Heart right ventricle (tissue), 16 donors: ENCODE measurements around the gene MEX3A. TPM values are rescaled to one million over a fixed set of nuclear protein-coding genes. Genes with fewer than 3 reads are reported as not detected.

ENCODE experiments used
- ATAC-seq, 8 donors: fragments of 200-7000 bp; cut with Tn5 transposase; one replicate each; pipeline ENCODE4 v1.9.1; 2020; ENCODE audit warnings: mild to moderate bottlenecking in 8 of 8, moderate library complexity in 8 of 8, moderate number of reproducible peaks in 1 of 8
- DNase-seq, 2 donors: peaks; one replicate each; pipeline ENCODE4 v3.0.0-alpha.2; 2020
- H3K27ac ChIP-seq, 10 donors: fragments of 200-600 bp; sonication (generic) in 2 of 10; one replicate each; pipeline versions ENCODE4 v1.5.0 to v1.8.0; 2020 to 2022; ENCODE audit warnings: mild to moderate bottlenecking in 3 of 10
- H3K27me3 ChIP-seq, 7 donors: fragments of 200-600 bp; one replicate each; pipeline ENCODE4 v1.8.0; 2021 to 2022; ENCODE audit warnings: mild to moderate bottlenecking in 2 of 7
- H3K36me3 ChIP-seq, 9 donors: fragments of 200-600 bp; sonication (generic) in 1 of 9; one replicate each; pipeline versions ENCODE4 v1.5.0 to v1.8.0; 2020 to 2022; ENCODE audit warnings: mild to moderate bottlenecking in 2 of 9
- H3K4me1 ChIP-seq, 9 donors: fragments of 200-600 bp; sonication (generic) in 1 of 9; one replicate each; pipeline versions ENCODE4 v1.5.0 to v1.8.0; 2020 to 2022; ENCODE audit warnings: mild to moderate bottlenecking in 4 of 9
- H3K4me3 ChIP-seq, 10 donors: fragments of 200-600 bp; sonication (generic) in 2 of 10; one replicate each; pipeline versions ENCODE4 v1.5.0 to v1.8.0; 2020 to 2022; ENCODE audit warnings: mild to moderate bottlenecking in 7 of 10, moderate library complexity in 2 of 10
- H3K9me3 ChIP-seq, 11 donors: fragments of 200-600 bp in 10 of 11; sonication (generic) in 2 of 11; one replicate each; pipeline versions ENCODE4 v1.5.0 to v1.8.0; 2013 to 2022; ENCODE audit warnings: mild to moderate bottlenecking in 2 of 11, control low read depth in 1 of 11, moderate library complexity in 1 of 11
- WGBS, 2 donors: extraction: QIAGEN DNeasy Blood & Tissue Kit; methylation state at CpG; one replicate each; pipeline ENCODE4 v1.1.7; 2013; ENCODE audit warnings: inconsistent platforms in 1 of 2; 5-methylcytosine and 5-hydroxymethylcytosine counted together
- intact Hi-C, 10 donors: fragments of 100-400 bp; cut with DNase I; formaldehyde crosslinking; loops; one replicate each; pipeline versions ENCODE4 v1.11.1 to v1.14.2; 2022
- long read RNA-seq, 3 donors: library from polyadenylated mRNA; unstranded; transcript quantifications; one replicate each; pipeline ENCODE4 v2.0.0, GENCODE V29; 2020 to 2021
- polyA plus RNA-seq, 2 donors: library from polyadenylated mRNA; stranded (reverse); fragments of 200-250 nt; gene quantifications; one replicate each; pipeline ENCODE4 v1.2.3, GENCODE V29; 2013
- total RNA-seq, 10 donors: library from RNA; stranded (reverse); fragmentation: NEBNext Ultra II Directional in 3 of 10; extraction: Animal tissue kit (Norgen Biotek cat#: 25700) in 3 of 10; gene quantifications; one replicate each; pipeline versions ENCODE4 v1.2.1 to v1.2.4, GENCODE V29; 2021 to 2023
- TF ChIP-seq, protein P1 (sequence below), 9 donors: fragments of 200-600 bp; sonication (generic) in 2 of 9; IDR thresholded peaks; one replicate each; pipeline versions ENCODE4 v1.5.0 to v1.8.0; 2021 to 2022; ENCODE audit warnings: antibody characterized with exemption in 9 of 9, mild to moderate bottlenecking in 5 of 9, moderate library complexity in 1 of 9
- donor health status: Arrhythmogenic right ventricular cardiomyopathy.
- donor health status: ischemic (EF 13 %, LVEDD 7.1; RV severe dilation, severe dysfunction).
- donor health status: healthy with polysubstance abuse.
- donor health status: DM: no; HTN: yes; CAD: no.
- donor health status: DM: no; HTN: no; CAD: no.
- donor health status: ischemic (EF 25% LVEDD 6.9; RV normal size, moderate dysfunction).
- donor health status: ischemic (EF 25% LVEDD 5.7; RV mildly dilated, moderate dysfunction).
- donor health status: healthy.
- donor health status: DM: yes; HTN: yes; CAD: no.
- donor health status: Ischemic cardiomyopathy.
- donor health status: ischemic (EF 35%, LVEDD 5.7; RV mildly dilated, moderate dysfunction).
- donor health status: nonischemic (EF 11% LVEDD 7.7; RV severe dilation, severe dysfunction).
- donor health status: DM: yes; HTN: yes; CAD: no.
- donor health status: PGD.
- donor health status: ischemic (EF 29% LVEDD 5.4; RV normal size, mild dysfunction).
- donor health status: nonischemic (EF 23%, LVEDD 6.1; RV moderate dilation, normal function).

Gene MEX3A, protein sequence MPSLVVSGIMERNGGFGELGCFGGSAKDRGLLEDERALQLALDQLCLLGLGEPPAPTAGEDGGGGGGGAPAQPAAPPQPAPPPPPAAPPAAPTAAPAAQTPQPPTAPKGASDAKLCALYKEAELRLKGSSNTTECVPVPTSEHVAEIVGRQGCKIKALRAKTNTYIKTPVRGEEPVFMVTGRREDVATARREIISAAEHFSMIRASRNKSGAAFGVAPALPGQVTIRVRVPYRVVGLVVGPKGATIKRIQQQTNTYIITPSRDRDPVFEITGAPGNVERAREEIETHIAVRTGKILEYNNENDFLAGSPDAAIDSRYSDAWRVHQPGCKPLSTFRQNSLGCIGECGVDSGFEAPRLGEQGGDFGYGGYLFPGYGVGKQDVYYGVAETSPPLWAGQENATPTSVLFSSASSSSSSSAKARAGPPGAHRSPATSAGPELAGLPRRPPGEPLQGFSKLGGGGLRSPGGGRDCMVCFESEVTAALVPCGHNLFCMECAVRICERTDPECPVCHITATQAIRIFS
- total RNA-seq, result under 1 TPM; 0.09 to 0.31 (median 0.19) TPM
- polyA plus RNA-seq, result under 1 TPM; 0.17 to 0.29 TPM
- long read RNA-seq, donor 1, partial matches to known transcripts, result 0 of 1 reads
- long read RNA-seq, donor 1, other reads (novel, unspliced or antisense), result 1 of 1 reads
- long read RNA-seq, donor 2, partial matches to known transcripts, result 0 of 1 reads
- long read RNA-seq, donor 2, other reads (novel, unspliced or antisense), result 1 of 1 reads
- long read RNA-seq, donor 3, result 0 reads

DNA sequence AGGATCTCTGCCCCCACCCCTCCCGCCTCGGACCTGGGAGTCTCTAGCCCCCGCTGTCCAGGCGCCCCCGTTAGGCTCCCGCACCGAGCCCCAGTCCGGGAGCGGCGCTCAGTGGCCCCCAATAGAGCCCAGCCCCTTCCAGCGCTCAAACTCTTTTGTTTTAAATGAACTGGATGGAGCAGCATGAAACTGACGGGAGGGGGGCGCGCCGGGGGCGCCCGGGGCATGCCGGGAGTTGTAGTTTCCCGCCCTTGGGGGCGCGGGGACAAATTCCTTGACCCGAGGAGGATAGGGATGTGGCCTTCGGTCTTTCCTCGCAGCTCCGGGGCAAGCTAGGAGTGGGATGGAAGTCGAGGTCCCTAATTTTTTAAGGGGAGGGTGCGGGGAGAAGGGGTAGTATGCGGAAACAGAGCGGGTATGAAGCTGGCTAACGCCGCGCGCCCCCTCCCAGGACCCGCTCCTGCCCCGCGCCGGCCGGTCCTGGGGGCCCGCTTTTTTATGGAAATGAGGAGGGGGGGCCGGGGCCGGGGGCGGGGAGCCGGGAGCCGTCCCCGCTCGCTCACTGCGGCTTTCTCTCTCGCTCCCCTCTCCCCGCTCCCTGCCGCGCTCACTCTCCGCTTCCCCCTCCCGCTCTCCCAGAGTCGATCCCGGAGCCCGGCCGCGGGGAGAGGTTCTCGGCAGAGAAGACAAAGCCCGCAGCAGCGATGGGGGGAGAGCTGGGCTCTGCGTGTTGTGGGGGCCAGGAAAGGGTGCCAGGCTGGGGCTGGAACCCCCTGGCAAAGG, at the start of gene MEX3A:
TSS of gene MEX3A (minus strand) at position 157 of the 783 bp plus-strand sequence. CDS start 467 bp downstream, outside the sequence.
- Histone ChIP-seq H3K4me3 (peak within 1 kb of the TSS; percentile 67 to 90 (median 79)), H3K27ac (peak within 1 kb of the TSS in 7 of 10 donors; percentile 6 to 73 (median 58)), H3K36me3 (no peaks in the 10 kb centered on the region), H3K27me3 (peaks cover 0 to 31% (median 0%) of the 10 kb centered on the region in 7 donors), H3K9me3 (no peaks in the 10 kb centered on the region), H3K4me1 (peaks cover 4 to 40% (median 23%) of the 10 kb centered on the region in 9 donors)
- DNase-seq, result peak; percentile 76 to 78
- 0 to 1% methylated on average over 50 to 62 of the region's 62 CpGs for WGBS, 2 donors
- TF ChIP-seq, protein P1, sequence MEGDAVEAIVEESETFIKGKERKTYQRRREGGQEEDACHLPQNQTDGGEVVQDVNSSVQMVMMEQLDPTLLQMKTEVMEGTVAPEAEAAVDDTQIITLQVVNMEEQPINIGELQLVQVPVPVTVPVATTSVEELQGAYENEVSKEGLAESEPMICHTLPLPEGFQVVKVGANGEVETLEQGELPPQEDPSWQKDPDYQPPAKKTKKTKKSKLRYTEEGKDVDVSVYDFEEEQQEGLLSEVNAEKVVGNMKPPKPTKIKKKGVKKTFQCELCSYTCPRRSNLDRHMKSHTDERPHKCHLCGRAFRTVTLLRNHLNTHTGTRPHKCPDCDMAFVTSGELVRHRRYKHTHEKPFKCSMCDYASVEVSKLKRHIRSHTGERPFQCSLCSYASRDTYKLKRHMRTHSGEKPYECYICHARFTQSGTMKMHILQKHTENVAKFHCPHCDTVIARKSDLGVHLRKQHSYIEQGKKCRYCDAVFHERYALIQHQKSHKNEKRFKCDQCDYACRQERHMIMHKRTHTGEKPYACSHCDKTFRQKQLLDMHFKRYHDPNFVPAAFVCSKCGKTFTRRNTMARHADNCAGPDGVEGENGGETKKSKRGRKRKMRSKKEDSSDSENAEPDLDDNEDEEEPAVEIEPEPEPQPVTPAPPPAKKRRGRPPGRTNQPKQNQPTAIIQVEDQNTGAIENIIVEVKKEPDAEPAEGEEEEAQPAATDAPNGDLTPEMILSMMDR (IDR thresholded peaks at IDR 0.05), result no peak
- ATAC-seq, result peak; percentile 80 to 88 (median 86)
- intact Hi-C loops, result no loop called here

DNA sequence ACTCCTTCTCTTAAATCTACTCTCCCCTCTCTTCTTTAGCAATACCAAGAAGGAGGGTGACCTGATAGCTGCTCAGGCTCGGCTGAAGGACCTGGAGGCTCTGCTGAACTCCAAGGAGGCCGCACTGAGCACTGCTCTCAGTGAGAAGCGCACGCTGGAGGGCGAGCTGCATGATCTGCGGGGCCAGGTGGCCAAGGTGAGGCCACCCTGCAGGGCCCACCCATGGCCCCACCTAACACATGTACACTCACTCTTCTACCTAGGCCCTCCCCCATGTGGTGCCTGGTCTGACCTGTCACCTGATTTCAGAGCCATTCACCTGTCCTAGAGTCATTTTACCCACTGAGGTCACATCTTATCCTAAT, 48.3 kb upstream of the MEX3A start:
- TF ChIP-seq, protein P1 (IDR thresholded peaks at IDR 0.05), result peak in 1 of 9 donors; percentile 5
- DNase-seq, result no peak
- Histone ChIP-seq H3K27me3 (no peaks in the 10 kb centered on the region), H3K4me1 (peaks cover 41 to 80% (median 54%) of the 10 kb centered on the region in 9 donors), H3K4me3 (peak overlapping the region in 1 of 10 donors; percentile 33), H3K36me3 (peaks cover under 1 to 63% (median 51%) of the 10 kb centered on the region in 9 donors), H3K9me3 (no peaks in the 10 kb centered on the region), H3K27ac (peak overlapping the region in 9 of 10 donors; percentile 92 to 100 (median 98))
- intact Hi-C loops, result loop anchor here in 8 of 10 donors (1.0 to 5.0 kb wide), 4 partner anchors 33 to 40 kb away; no protein-coding TSS in a partner anchor
- peak in 1 of 8 donors; percentile 1 for ATAC-seq
- 81 to 84% methylated on average over 6 of the region's 6 CpGs for WGBS, 2 donors

DNA sequence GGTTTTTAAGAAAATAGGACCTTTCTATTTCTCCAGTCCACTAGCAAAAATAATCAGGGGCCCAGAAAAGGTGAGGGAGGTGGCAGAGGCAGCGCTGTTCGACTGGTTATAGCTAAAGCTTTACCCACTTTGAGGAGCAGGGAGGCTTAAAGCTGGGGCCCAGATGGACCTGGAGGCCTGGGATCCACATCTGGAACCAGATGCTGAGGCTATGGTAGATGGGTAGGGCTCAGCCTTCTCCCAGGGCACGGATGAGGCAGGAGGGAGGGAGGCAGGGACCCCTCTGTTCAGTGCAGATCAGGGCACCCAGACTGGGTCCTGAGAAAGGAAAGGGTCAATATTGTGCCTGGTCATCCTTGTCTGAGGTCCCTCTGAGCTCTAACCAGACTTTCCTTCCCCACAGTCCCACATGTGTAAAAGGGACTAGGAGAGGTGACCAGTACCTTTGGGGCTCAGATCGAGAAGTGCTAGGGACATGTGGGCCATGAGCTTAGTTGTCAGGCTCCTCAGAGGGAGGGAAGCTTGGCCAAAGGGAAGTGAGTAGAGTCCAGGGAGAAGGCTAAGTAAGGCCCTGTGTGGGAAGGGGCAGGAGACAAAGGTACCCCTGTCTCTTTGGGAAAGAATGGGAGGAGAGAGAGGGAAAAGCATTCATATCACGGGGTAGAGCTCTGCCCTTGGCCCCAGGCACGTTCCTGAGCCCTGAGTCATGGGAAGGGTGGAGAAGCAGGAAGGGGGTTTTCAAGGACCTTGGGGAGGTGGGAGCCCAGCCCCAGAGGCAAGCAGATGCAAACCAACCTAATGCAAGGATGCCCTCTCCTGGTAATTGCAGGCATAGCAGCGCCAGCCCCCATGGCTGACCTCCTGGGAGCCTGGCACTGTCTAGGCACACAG, 47.7 kb upstream of the MEX3A start:
- TF ChIP-seq, protein P1 (IDR thresholded peaks at IDR 0.05), result peak; percentile 93 to 100 (median 98)
- peaks cover 47 to 86% (median 60%) of the 10 kb centered on the region in 9 donors for H3K4me1 ChIP-seq
- 24 to 25% methylated on average over 7 of the region's 7 CpGs for WGBS, 2 donors
- peak overlapping the region; percentile 92 to 100 (median 98) for H3K27ac ChIP-seq
- peaks cover 0 to 57% (median 45%) of the 10 kb centered on the region in 9 donors for H3K36me3 ChIP-seq
- no peaks in the 10 kb centered on the region for H3K27me3 ChIP-seq
- ATAC-seq (peak; percentile 50 to 73 (median 58)), DNase-seq (peak; percentile 82 to 86)
- H3K9me3 ChIP-seq, result no peaks in the 10 kb centered on the region
- intact Hi-C loops, result loop anchor here (1.0 to 5.0 kb wide), 4 partner anchors 33 to 40 kb away; no protein-coding TSS in a partner anchor
- H3K4me3 ChIP-seq, result peak overlapping the region in 8 of 10 donors; percentile 6 to 33 (median 27)
